HEK293 (cell line): ENCODE measurements around the gene TTC16.
A peak's percentile ranks its signal among the peaks of the same experiment; 100 is the strongest.

Experiments used
- FEZF1 ChIP-seq: fragments of 450-650 bp; formaldehyde crosslinking; IDR thresholded peaks from 2 replicates; pipeline ENCODE4 v1.5.1; 2016; ENCODE audit warnings: missing biosample characterization, missing genetic modification characterization
- GLI2 ChIP-seq: fragments of 450-650 bp; formaldehyde crosslinking; IDR thresholded peaks from 2 replicates; pipeline ENCODE4; 2017; ENCODE audit warnings: missing biosample characterization, missing genetic modification characterization, low read depth, borderline replicate concordance
- GLIS1 ChIP-seq: fragments of 450-650 bp; formaldehyde crosslinking; IDR thresholded peaks from 2 replicates; pipeline ENCODE4 v1.5.1; 2016; ENCODE audit warnings: missing biosample characterization, missing genetic modification characterization
- KLF1 ChIP-seq: fragments of 450-650 bp; formaldehyde crosslinking; IDR thresholded peaks from 2 replicates; pipeline ENCODE4 v1.5.1; 2016; ENCODE audit warnings: missing biosample characterization, missing genetic modification characterization
- KLF16 ChIP-seq: fragments of 450-650 bp; formaldehyde crosslinking; IDR thresholded peaks from 2 replicates; pipeline ENCODE4 v1.5.1; 2017; ENCODE audit warnings: missing biosample characterization, missing genetic modification characterization
- ZBTB20 ChIP-seq: fragments of 450-650 bp; formaldehyde crosslinking; IDR thresholded peaks from 2 replicates; pipeline ENCODE4 v1.5.1; 2016; ENCODE audit warnings: missing biosample characterization, missing genetic modification characterization
- ZBTB48 ChIP-seq: fragments of 450-650 bp; formaldehyde crosslinking; IDR thresholded peaks from 2 replicates; pipeline ENCODE4 v1.5.1; 2016; ENCODE audit warnings: missing biosample characterization, missing genetic modification characterization
- ZFP3 ChIP-seq: fragments of 450-650 bp; formaldehyde crosslinking; IDR thresholded peaks from 2 replicates; pipeline ENCODE4 v1.5.1; 2016; ENCODE audit warnings: low read depth, missing biosample characterization, missing genetic modification characterization
- ZIC2 ChIP-seq: fragments of 450-650 bp; formaldehyde crosslinking; IDR thresholded peaks from 2 replicates; pipeline ENCODE4 v1.5.1; 2016; ENCODE audit warnings: missing biosample characterization, missing genetic modification characterization
- ZNF211 ChIP-seq: fragments of 450-650 bp; formaldehyde crosslinking; IDR thresholded peaks from 2 replicates; pipeline ENCODE4 v1.5.1; 2016; ENCODE audit warnings: low read depth, missing biosample characterization, missing genetic modification characterization
- ZNF23 ChIP-seq: fragments of 450-650 bp; formaldehyde crosslinking; IDR thresholded peaks from 2 replicates; pipeline ENCODE4 v1.5.1; 2016; ENCODE audit warnings: missing biosample characterization, missing genetic modification characterization, borderline replicate concordance
- ZNF366 ChIP-seq: fragments of 450-650 bp; formaldehyde crosslinking; conservative IDR thresholded peaks from 2 replicates; pipeline ENCODE4 v1.5.1; 2016; ENCODE audit warnings: missing biosample characterization, missing genetic modification characterization
- ZNF510 ChIP-seq: fragments of 450-650 bp; formaldehyde crosslinking; IDR thresholded peaks from 2 replicates; pipeline ENCODE4 v1.5.1; 2018; ENCODE audit warnings: mild to moderate bottlenecking, missing genetic modification characterization, missing biosample characterization; ENCODE audit not compliant: insufficient replicate concordance
- ZNF521 ChIP-seq: fragments of 450-650 bp; formaldehyde crosslinking; IDR thresholded peaks from 2 replicates; pipeline ENCODE4 v1.5.1; 2017; ENCODE audit warnings: missing biosample characterization, mild to moderate bottlenecking, missing genetic modification characterization
- ZNF596 ChIP-seq: fragments of 450-650 bp; IDR thresholded peaks from 2 replicates; pipeline ENCODE4 v1.5.0; 2018; ENCODE audit warnings: missing biosample characterization, mild to moderate bottlenecking, missing genetic modification characterization, moderate library complexity
- ZNF658 ChIP-seq: fragments of 450-650 bp; formaldehyde crosslinking; IDR thresholded peaks from 2 replicates; pipeline ENCODE4; 2016; ENCODE audit warnings: missing biosample characterization, missing genetic modification characterization
- ZNF664 ChIP-seq: fragments of 450-650 bp; formaldehyde crosslinking; IDR thresholded peaks from 2 replicates; pipeline ENCODE4 v1.5.1; 2016; ENCODE audit warnings: missing biosample characterization, missing genetic modification characterization
- ZNF785 ChIP-seq: fragments of 450-650 bp; formaldehyde crosslinking; IDR thresholded peaks from 2 replicates; pipeline ENCODE4 v1.5.1; 2016; ENCODE audit warnings: missing biosample characterization, missing genetic modification characterization
- ZNF791 ChIP-seq: fragments of 450-650 bp; formaldehyde crosslinking; IDR thresholded peaks from 2 replicates; pipeline ENCODE4 v1.5.1; 2016; ENCODE audit warnings: missing biosample characterization, missing genetic modification characterization
- ZNF837 ChIP-seq: fragments of 450-650 bp; formaldehyde crosslinking; IDR thresholded peaks from 2 replicates; pipeline ENCODE4 v1.5.1; 2016; ENCODE audit warnings: missing biosample characterization, missing genetic modification characterization
- TF ChIP-seq, protein P1 (sequence below): fragments of 450-650 bp; formaldehyde crosslinking; IDR thresholded peaks from 2 replicates; pipeline ENCODE4 v1.5.1; 2016; ENCODE audit warnings: missing biosample characterization, missing genetic modification characterization
- TF ChIP-seq, protein P2 (sequence below): fragments of 450-650 bp; formaldehyde crosslinking; conservative IDR thresholded peaks from 2 replicates; pipeline ENCODE4 v1.5.1; 2016; ENCODE audit warnings: low read depth, missing biosample characterization, missing genetic modification characterization
- TF ChIP-seq, protein P3 (sequence below): fragments of 450-650 bp; formaldehyde crosslinking; IDR thresholded peaks from 2 replicates; pipeline ENCODE4 v1.5.1; 2016; ENCODE audit warnings: missing biosample characterization, missing genetic modification characterization
- TF ChIP-seq, protein P4 (sequence below): fragments of 450-650 bp; formaldehyde crosslinking; IDR thresholded peaks from 2 replicates; pipeline ENCODE4 v1.5.1; 2016; ENCODE audit warnings: missing biosample characterization, missing genetic modification characterization
- TF ChIP-seq, protein P5 (sequence below): fragments of 450-650 bp; formaldehyde crosslinking; IDR thresholded peaks from 2 replicates; pipeline ENCODE4 v1.5.1; 2016; ENCODE audit warnings: missing biosample characterization, missing genetic modification characterization
- TF ChIP-seq, protein P6 (sequence below): fragments of 450-650 bp; formaldehyde crosslinking; IDR thresholded peaks from 2 replicates; pipeline ENCODE4 v1.5.1; 2016; ENCODE audit warnings: missing biosample characterization, missing genetic modification characterization

Gene TTC16

DNA sequence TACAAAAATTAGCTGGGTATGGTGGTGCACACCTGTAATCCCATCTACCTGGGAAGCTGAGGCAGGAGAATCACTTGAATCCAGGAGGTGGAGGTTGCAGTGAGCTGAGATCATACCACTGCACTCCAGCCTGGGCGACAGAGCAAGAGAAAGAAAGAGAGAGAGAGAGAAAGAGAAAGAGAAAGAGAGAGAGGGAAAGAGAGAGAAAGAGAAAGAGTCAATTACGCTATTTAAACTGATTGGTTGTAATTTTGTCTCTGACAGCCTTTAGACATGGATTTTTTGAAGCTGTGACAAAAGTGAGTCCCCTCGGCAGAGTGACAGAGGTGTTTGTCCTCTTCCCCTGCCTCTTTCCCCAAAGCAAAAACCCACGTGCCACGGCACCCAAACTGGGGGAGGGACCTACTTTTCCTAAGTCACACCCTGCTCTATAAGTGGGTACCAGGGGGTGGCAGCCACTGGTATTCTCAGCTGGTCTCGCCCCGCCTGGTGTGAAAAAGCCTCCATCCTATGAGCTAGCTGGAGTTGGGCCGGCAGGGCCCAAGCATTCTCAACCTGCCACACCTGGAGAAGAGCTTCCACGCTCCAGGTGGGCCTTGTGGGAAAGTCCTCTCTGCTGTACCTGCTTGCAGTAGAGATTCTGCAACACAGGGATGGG is 12.5 kb upstream of the TTC16 start (continued):
- TF ChIP-seq KLF1, result no peak
- TF ChIP-seq, protein P1, sequence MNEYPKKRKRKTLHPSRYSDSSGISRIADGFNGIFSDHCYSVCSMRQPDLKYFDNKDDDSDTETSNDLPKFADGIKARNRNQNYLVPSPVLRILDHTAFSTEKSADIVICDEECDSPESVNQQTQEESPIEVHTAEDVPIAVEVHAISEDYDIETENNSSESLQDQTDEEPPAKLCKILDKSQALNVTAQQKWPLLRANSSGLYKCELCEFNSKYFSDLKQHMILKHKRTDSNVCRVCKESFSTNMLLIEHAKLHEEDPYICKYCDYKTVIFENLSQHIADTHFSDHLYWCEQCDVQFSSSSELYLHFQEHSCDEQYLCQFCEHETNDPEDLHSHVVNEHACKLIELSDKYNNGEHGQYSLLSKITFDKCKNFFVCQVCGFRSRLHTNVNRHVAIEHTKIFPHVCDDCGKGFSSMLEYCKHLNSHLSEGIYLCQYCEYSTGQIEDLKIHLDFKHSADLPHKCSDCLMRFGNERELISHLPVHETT (tag by site-specific recombination), result no peak
- 0 out of 2 replicates have a peak, but pooled peaks have one; percentile 30 for TF ChIP-seq ZNF366 (tag by site-specific recombination)
- TF ChIP-seq ZNF785 (tag by site-specific recombination), result no peak
- TF ChIP-seq, protein P2, sequence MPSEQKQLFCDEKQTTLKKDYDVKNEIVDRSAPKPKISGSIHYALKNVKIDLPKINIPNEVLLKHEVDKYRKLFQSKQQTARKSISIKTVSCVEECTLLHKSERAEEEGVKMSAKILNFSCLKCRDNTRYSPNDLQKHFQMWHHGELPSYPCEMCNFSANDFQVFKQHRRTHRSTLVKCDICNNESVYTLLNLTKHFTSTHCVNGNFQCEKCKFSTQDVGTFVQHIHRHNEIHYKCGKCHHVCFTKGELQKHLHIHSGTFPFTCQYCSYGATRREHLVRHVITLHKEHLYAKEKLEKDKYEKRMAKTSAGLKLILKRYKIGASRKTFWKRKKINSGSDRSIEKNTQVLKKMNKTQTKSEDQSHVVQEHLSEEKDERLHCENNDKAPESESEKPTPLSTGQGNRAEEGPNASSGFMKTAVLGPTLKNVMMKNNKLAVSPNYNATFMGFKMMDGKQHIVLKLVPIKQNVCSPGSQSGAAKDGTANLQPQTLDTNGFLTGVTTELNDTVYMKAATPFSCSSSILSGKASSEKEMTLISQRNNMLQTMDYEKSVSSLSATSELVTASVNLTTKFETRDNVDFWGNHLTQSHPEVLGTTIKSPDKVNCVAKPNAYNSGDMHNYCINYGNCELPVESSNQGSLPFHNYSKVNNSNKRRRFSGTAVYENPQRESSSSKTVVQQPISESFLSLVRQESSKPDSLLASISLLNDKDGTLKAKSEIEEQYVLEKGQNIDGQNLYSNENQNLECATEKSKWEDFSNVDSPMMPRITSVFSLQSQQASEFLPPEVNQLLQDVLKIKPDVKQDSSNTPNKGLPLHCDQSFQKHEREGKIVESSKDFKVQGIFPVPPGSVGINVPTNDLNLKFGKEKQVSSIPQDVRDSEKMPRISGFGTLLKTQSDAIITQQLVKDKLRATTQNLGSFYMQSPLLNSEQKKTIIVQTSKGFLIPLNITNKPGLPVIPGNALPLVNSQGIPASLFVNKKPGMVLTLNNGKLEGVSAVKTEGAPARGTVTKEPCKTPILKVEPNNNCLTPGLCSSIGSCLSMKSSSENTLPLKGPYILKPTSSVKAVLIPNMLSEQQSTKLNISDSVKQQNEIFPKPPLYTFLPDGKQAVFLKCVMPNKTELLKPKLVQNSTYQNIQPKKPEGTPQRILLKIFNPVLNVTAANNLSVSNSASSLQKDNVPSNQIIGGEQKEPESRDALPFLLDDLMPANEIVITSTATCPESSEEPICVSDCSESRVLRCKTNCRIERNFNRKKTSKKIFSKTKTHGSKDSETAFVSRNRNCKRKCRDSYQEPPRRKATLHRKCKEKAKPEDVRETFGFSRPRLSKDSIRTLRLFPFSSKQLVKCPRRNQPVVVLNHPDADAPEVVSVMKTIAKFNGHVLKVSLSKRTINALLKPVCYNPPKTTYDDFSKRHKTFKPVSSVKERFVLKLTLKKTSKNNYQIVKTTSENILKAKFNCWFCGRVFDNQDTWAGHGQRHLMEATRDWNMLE (tag by site-specific recombination), result no peak
- TF ChIP-seq ZNF596 (tag by site-specific recombination), result peak; percentile 71
- no peak for TF ChIP-seq ZNF23
- TF ChIP-seq ZBTB20, result no peak
- TF ChIP-seq ZIC2 (tag by site-specific recombination), result no peak
- TF ChIP-seq, protein P3, sequence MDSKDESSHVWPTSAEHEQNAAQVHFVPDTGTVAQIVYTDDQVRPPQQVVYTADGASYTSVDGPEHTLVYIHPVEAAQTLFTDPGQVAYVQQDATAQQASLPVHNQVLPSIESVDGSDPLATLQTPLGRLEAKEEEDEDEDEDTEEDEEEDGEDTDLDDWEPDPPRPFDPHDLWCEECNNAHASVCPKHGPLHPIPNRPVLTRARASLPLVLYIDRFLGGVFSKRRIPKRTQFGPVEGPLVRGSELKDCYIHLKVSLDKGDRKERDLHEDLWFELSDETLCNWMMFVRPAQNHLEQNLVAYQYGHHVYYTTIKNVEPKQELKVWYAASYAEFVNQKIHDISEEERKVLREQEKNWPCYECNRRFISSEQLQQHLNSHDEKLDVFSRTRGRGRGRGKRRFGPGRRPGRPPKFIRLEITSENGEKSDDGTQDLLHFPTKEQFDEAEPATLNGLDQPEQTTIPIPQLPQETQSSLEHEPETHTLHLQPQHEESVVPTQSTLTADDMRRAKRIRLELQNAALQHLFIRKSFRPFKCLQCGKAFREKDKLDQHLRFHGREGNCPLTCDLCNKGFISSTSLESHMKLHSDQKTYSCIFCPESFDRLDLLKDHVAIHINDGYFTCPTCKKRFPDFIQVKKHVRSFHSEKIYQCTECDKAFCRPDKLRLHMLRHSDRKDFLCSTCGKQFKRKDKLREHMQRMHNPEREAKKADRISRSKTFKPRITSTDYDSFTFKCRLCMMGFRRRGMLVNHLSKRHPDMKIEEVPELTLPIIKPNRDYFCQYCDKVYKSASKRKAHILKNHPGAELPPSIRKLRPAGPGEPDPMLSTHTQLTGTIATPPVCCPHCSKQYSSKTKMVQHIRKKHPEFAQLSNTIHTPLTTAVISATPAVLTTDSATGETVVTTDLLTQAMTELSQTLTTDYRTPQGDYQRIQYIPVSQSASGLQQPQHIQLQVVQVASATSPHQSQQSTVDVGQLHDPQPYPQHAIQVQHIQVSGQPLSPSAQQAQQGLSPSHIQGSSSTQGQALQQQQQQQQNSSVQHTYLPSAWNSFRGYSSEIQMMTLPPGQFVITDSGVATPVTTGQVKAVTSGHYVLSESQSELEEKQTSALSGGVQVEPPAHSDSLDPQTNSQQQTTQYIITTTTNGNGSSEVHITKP (tag by site-specific recombination), result 0 out of 2 replicates have a peak, but pooled peaks have one; percentile 19
- TF ChIP-seq ZBTB48, result no peak
- TF ChIP-seq, protein P4, sequence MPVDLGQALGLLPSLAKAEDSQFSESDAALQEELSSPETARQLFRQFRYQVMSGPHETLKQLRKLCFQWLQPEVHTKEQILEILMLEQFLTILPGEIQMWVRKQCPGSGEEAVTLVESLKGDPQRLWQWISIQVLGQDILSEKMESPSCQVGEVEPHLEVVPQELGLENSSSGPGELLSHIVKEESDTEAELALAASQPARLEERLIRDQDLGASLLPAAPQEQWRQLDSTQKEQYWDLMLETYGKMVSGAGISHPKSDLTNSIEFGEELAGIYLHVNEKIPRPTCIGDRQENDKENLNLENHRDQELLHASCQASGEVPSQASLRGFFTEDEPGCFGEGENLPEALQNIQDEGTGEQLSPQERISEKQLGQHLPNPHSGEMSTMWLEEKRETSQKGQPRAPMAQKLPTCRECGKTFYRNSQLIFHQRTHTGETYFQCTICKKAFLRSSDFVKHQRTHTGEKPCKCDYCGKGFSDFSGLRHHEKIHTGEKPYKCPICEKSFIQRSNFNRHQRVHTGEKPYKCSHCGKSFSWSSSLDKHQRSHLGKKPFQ, result no peak
- TF ChIP-seq, protein P5, sequence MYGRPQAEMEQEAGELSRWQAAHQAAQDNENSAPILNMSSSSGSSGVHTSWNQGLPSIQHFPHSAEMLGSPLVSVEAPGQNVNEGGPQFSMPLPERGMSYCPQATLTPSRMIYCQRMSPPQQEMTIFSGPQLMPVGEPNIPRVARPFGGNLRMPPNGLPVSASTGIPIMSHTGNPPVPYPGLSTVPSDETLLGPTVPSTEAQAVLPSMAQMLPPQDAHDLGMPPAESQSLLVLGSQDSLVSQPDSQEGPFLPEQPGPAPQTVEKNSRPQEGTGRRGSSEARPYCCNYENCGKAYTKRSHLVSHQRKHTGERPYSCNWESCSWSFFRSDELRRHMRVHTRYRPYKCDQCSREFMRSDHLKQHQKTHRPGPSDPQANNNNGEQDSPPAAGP (tag by site-specific recombination), result no peak
- no peak for TF ChIP-seq FEZF1 (tag by site-specific recombination)
- TF ChIP-seq GLIS1 (tag by site-specific recombination), result no peak
- TF ChIP-seq ZNF521 (tag by site-specific recombination), result no peak
- no peak for TF ChIP-seq KLF16 (tag by site-specific recombination)
- TF ChIP-seq ZNF664 (tag by site-specific recombination), result no peak
- TF ChIP-seq ZFP3 (tag by site-specific recombination), result no peak
- TF ChIP-seq ZNF211 (tag by site-specific recombination), result no peak
- TF ChIP-seq, protein P6, sequence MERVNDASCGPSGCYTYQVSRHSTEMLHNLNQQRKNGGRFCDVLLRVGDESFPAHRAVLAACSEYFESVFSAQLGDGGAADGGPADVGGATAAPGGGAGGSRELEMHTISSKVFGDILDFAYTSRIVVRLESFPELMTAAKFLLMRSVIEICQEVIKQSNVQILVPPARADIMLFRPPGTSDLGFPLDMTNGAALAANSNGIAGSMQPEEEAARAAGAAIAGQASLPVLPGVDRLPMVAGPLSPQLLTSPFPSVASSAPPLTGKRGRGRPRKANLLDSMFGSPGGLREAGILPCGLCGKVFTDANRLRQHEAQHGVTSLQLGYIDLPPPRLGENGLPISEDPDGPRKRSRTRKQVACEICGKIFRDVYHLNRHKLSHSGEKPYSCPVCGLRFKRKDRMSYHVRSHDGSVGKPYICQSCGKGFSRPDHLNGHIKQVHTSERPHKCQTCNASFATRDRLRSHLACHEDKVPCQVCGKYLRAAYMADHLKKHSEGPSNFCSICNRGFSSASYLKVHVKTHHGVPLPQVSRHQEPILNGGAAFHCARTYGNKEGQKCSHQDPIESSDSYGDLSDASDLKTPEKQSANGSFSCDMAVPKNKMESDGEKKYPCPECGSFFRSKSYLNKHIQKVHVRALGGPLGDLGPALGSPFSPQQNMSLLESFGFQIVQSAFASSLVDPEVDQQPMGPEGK (tag by site-specific recombination), result no peak
- TF ChIP-seq ZNF658, result no peak
- no peak for TF ChIP-seq ZNF791 (tag by site-specific recombination)
- no peak for TF ChIP-seq GLI2
- TF ChIP-seq ZNF837, result no peak
- no peak for TF ChIP-seq ZNF510
